ENCODE results near the gene HCFC1. TPM values are rescaled to one million over a fixed set of nuclear protein-coding genes. Genes with fewer than 3 reads are reported as not detected.

HCFC1 gene
- total RNA-seq, 1 experiment from 2014 or later, result 79.9 TPM

GRCh38 chrX:153937056-153937455, 34.6 kb downstream of the HCFC1 start:
- Histone ChIP-seq H3K79me2 (ENCODE audit: low read depth) (peaks cover 23% of the 10 kb centered on the region), H3K4me1 (replicated peaks; ENCODE audit: insufficient read depth) (no peaks in the 10 kb centered on the region), H2AFZ (no peak overlapping the region), H3K27ac (no peak overlapping the region), H3K4me2 (no peak overlapping the region), H3K9me3 (ENCODE audit: insufficient read depth, low read depth) (no peaks in the 10 kb centered on the region), H3K36me3 (ENCODE audit: low read depth) (no peaks in the 10 kb centered on the region), H3K9me2 (ENCODE audit: insufficient read depth) (no peaks in the 10 kb centered on the region), H3K27me3 (ENCODE audit: insufficient read depth, low read depth) (no peaks in the 10 kb centered on the region), H3K4me3 (no peak overlapping the region), H3F3A (ENCODE audit: insufficient read depth, low read depth) (peaks cover 8% of the 10 kb centered on the region; the same call in 1 of the 2 replicates), H4K20me1 (ENCODE audit: insufficient read depth) (no peaks in the 10 kb centered on the region; the same call in 1 of the 2 replicates)
- DNase-seq, result no peak
- intact Hi-C loops (cut with micrococcal nuclease; ENCODE audit: unreplicated experiment), result no loop called here
- ChIA-PET CTCF (no interaction called here), POLR2A (ENCODE audit: unreplicated experiment) (no interaction called here)
- TF ChIP-seq EZH2 (IDR thresholded peaks at IDR 0.05; ENCODE audit: low read depth), result no peak
- no TSS peak for BruUV-seq (replicated peaks)

GRCh38 chrX:153935326-153935851, 36.2 kb downstream of the HCFC1 start:
- Histone ChIP-seq H3K9me2 (ENCODE audit: insufficient read depth) (no peaks in the 10 kb centered on the region), H3K27ac (no peak overlapping the region), H3K9me3 (ENCODE audit: insufficient read depth, low read depth) (no peaks in the 10 kb centered on the region), H3K4me3 (peak overlapping the region; percentile 52; the same call in 1 of the 2 replicates), H2AFZ (peak overlapping the region; percentile 62), H3K36me3 (ENCODE audit: low read depth) (no peaks in the 10 kb centered on the region), H3K4me2 (peak overlapping the region; percentile 92), H4K20me1 (ENCODE audit: insufficient read depth) (no peaks in the 10 kb centered on the region; the same call in 1 of the 2 replicates), H3K4me1 (replicated peaks; ENCODE audit: insufficient read depth) (no peaks in the 10 kb centered on the region), H3F3A (ENCODE audit: insufficient read depth, low read depth) (peaks cover 8% of the 10 kb centered on the region; the same call in 1 of the 2 replicates), H3K27me3 (ENCODE audit: insufficient read depth, low read depth) (no peaks in the 10 kb centered on the region), H3K79me2 (ENCODE audit: low read depth) (peaks cover 23% of the 10 kb centered on the region)
- CTCF ChIA-PET, result interaction anchor here (0.7 kb wide), 2 partner anchors 29 to 51 kb away, joined by 4 to 5 read pairs; no protein-coding TSS in a partner anchor
- POLR2A ChIA-PET (ENCODE audit: unreplicated experiment), result interaction anchor here (0.6 kb wide), 2 partner anchors 9 to 168 kb away, joined by 5 to 6 read pairs; no protein-coding TSS in a partner anchor
- DNase-seq, result peak; percentile 40 to 49
- TF ChIP-seq CTCF (conservative IDR thresholded peaks at IDR 0.05) (no peak), EZH2 (IDR thresholded peaks at IDR 0.05; ENCODE audit: low read depth) (no peak)
- intact Hi-C loops (cut with micrococcal nuclease; ENCODE audit: unreplicated experiment), result loop anchor here (2.0 kb wide), 1 partner anchor 211 kb away; the partner anchor contains the start of genes ABCD1 and BCAP31
- BruUV-seq (replicated peaks), result no TSS peak

GRCh38 chrX:153934762-153935325, 36.8 kb downstream of the HCFC1 start, which contains the start of gene NAA10:
NAA10 (minus strand) TSS chrX:153935037; CDS start chrX:153934904, 133 bp downstream.
- Histone ChIP-seq H4K20me1 (ENCODE audit: insufficient read depth) (no peaks in the 10 kb centered on the region; the same call in 1 of the 2 replicates), H2AFZ (peak within 1 kb of the TSS; percentile 62), H3K27me3 (ENCODE audit: insufficient read depth, low read depth) (no peaks in the 10 kb centered on the region), H3K27ac (no peak within 1 kb of the TSS), H3K36me3 (ENCODE audit: low read depth) (no peaks in the 10 kb centered on the region), H3F3A (ENCODE audit: insufficient read depth, low read depth) (peaks cover 8% of the 10 kb centered on the region; the same call in 1 of the 2 replicates), H3K9me3 (ENCODE audit: insufficient read depth, low read depth) (no peaks in the 10 kb centered on the region), H3K79me2 (ENCODE audit: low read depth) (peaks cover 23% of the 10 kb centered on the region), H3K4me2 (peak within 1 kb of the TSS; percentile 92), H3K4me1 (replicated peaks; ENCODE audit: insufficient read depth) (no peaks in the 10 kb centered on the region), H3K4me3 (peak within 1 kb of the TSS; percentile 85), H3K9me2 (ENCODE audit: insufficient read depth) (no peaks in the 10 kb centered on the region)
- BruUV-seq (replicated peaks), result no TSS peak
- intact Hi-C loops (cut with micrococcal nuclease; ENCODE audit: unreplicated experiment), result loop anchor here (2.0 kb wide), 1 partner anchor 210 kb away; the partner anchor contains the start of genes ABCD1 and BCAP31
- POLR2A ChIA-PET (ENCODE audit: unreplicated experiment), result interaction anchor here (0.6 kb wide), 2 partner anchors 168 to 464 kb away, joined by 3 to 6 read pairs; no protein-coding TSS in a partner anchor
- peak in 1 of 2 experiments; percentile 87 for DNase-seq
- TF ChIP-seq CTCF (conservative IDR thresholded peaks at IDR 0.05) (no peak), EZH2 (IDR thresholded peaks at IDR 0.05; ENCODE audit: low read depth) (no peak)
- CTCF ChIA-PET, result interaction anchor here (0.7 kb wide), 1 partner anchor 28 kb away, joined by 4 read pairs; no protein-coding TSS in a partner anchor
